GM12875 (cell line): ENCODE measurements around the gene LCK.

Experiments used
- H3K4me3 ChIP-seq: one replicate; pipeline ENCODE4 v1.5.1; 2011; ENCODE audit warnings: low read depth, low read length, control low read depth
- CTCF ChIP-seq: IDR thresholded peaks from 2 replicates; pipeline ENCODE4 v1.5.1; 2011; ENCODE audit warnings: low read depth, mild to moderate bottlenecking, control low read depth, inconsistent platforms, low read length, moderate library complexity, borderline replicate concordance; ENCODE audit not compliant: insufficient read depth

LCK gene

GRCh38 chr1:32240140-32240951, 10.7 kb upstream of the LCK start:
- TF ChIP-seq CTCF: no peak
- peak overlapping the region; percentile 61 for H3K4me3 ChIP-seq

GRCh38 chr1:32241001-32241763, 9.9 kb upstream of the LCK start:
- H3K4me3 ChIP-seq: peak overlapping the region; percentile 61
- no peak for TF ChIP-seq CTCF

- no peak for TF ChIP-seq CTCF
Observed at GRCh38 chr1:32242341-32242851, 8.7 kb upstream of the LCK start.

GRCh38 chr1:32246888-32247273, 4.2 kb upstream of the LCK start, which contains the start of gene FAM167B:
Gene FAM167B, plus strand, starts transcription at chr1:32247222. Its CDS starts 200 bp downstream, at chr1:32247422.
- H3K4me3 ChIP-seq: no peak within 1 kb of the TSS
- TF ChIP-seq CTCF: no peak

More at GRCh38 chr1:32242341-32242851, 8.7 kb upstream of the LCK start:
- no peak overlapping the region for H3K4me3 ChIP-seq

GRCh38 chr1:32247452-32247851, 3.6 kb upstream of the LCK start:
- TF ChIP-seq CTCF: no peak
- H3K4me3 ChIP-seq: no peak overlapping the region

GRCh38 chr1:32247983-32248889, 2.8 kb upstream of the LCK start:
- peak; percentile 98 for TF ChIP-seq CTCF
- H3K4me3 ChIP-seq: peak overlapping the region; percentile 21
